GM06990 (cell line): ENCODE data around the gene C1orf21.

Experiments used
- DNase-seq: peaks from one replicate; pipeline ENCODE4 v3.0.0-alpha.2; 2011; ENCODE audit not compliant: insufficient read length; ENCODE audit errors: extremely low read depth
- H3K27me3 ChIP-seq: replicated peaks from 2 replicates; pipeline ENCODE4 v1.6.0; 2011; ENCODE audit warnings: low read length; ENCODE audit not compliant: control insufficient read depth, insufficient read depth
- H3K36me3 ChIP-seq: 2 replicates; pipeline ENCODE4 v1.5.1; 2011; ENCODE audit warnings: low read length; ENCODE audit not compliant: control insufficient read depth, insufficient read depth
- H3K4me3 ChIP-seq: replicated peaks from 2 replicates; pipeline ENCODE4 v1.5.1; 2011; ENCODE audit warnings: low read depth, mild to moderate bottlenecking, control low read depth, low read length
- TF ChIP-seq, protein P1 (sequence below): IDR thresholded peaks from 2 replicates; pipeline ENCODE4 v1.5.1; 2011; ENCODE audit warnings: low read length, control low read depth, mild to moderate bottlenecking, inconsistent platforms; ENCODE audit not compliant: insufficient read depth, poor library complexity, severe bottlenecking

C1orf21 gene

DNA sequence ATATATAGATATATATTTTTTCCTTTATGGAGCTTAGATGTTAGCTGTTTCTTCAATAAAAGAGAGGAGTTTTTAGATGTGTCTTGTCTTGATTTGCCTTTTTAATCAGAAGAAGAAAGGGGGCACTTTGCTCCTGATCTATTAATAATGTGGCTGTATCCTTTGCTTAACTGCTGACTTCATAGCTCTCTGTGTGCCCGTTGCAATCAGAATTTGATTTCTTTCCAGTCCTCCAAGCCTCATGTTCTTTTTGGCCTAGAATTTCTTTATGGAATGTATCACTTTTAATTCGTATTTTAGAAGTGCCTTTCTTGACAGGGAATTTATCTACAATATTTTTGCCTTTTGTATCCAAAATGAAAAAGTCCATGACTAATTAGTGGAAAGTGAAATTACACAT, 85.3 kb downstream of the C1orf21 start:
- DNase-seq = no peak
- H3K27me3 ChIP-seq = no peaks in the 10 kb centered on the region
- H3K4me3 ChIP-seq = no peak overlapping the region
- TF ChIP-seq, protein P1, sequence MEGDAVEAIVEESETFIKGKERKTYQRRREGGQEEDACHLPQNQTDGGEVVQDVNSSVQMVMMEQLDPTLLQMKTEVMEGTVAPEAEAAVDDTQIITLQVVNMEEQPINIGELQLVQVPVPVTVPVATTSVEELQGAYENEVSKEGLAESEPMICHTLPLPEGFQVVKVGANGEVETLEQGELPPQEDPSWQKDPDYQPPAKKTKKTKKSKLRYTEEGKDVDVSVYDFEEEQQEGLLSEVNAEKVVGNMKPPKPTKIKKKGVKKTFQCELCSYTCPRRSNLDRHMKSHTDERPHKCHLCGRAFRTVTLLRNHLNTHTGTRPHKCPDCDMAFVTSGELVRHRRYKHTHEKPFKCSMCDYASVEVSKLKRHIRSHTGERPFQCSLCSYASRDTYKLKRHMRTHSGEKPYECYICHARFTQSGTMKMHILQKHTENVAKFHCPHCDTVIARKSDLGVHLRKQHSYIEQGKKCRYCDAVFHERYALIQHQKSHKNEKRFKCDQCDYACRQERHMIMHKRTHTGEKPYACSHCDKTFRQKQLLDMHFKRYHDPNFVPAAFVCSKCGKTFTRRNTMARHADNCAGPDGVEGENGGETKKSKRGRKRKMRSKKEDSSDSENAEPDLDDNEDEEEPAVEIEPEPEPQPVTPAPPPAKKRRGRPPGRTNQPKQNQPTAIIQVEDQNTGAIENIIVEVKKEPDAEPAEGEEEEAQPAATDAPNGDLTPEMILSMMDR = no peak
- H3K36me3 ChIP-seq = no peaks in the 10 kb centered on the region

DNA sequence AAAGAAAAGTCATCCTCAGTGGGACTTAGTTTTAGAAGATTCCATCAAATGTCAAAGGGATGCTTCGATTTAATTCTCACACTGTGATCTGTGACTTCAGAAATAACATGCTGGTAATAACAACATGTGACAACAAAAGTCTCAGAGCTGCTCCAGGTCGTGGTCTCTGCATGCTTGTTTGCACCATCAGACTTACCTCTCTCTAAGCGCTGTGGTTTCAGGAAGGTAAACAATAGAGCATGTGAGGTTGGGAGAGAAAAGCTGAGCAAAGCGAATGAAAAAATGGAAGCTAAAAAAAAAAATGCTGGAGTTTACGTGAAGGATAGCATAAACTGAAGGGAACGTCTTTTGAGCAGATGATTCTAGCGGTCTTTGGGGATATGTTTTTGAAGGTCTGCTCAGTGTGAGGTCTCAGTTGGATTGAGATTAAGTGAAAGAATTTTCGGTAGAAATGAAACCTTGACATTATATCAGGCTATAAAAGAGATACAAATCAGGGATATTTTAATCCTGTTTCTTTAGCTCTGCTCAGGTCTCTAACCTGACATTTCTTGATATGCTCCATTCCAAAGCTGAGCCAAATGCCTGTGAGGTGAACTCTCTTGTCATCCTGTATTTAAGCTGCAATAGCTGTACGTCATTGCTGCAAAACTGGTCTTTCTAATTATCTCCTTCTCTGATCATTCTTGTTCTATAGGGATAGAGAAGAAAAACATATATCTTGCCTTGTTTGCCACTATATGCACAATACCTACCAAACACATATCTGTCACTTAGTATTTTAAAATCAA, 86.5 kb downstream of the C1orf21 start:
- Histone ChIP-seq H3K27me3 (no peaks in the 10 kb centered on the region), H3K36me3 (no peaks in the 10 kb centered on the region), H3K4me3 (no peak overlapping the region)
- DNase-seq = no peak
- TF ChIP-seq, protein P1 = no peak

DNA sequence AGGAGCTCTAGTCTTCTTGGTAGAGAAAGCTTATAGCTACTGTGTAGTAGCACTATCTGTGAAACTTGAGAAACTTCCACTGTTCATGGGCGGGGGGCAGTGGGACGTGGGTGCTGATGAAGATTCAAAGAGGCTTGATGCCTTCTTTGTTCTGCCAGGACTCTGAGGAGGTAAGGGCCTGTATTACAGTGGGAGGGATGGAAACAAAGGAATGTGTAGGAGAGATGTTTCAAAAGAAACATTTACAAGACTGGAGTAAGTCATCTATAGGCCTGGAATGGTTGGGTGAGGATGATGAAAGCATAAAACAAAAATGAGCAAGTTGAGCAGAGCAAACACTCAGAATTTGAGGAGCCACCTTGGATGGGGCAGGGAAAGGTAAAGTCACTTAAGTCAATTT, 89.4 kb downstream of the C1orf21 start:
- TF ChIP-seq, protein P1 = no peak
- no peak for DNase-seq
- no peaks in the 10 kb centered on the region for H3K27me3 ChIP-seq
- H3K4me3 ChIP-seq = no peak overlapping the region
- H3K36me3 ChIP-seq = no peaks in the 10 kb centered on the region

DNA sequence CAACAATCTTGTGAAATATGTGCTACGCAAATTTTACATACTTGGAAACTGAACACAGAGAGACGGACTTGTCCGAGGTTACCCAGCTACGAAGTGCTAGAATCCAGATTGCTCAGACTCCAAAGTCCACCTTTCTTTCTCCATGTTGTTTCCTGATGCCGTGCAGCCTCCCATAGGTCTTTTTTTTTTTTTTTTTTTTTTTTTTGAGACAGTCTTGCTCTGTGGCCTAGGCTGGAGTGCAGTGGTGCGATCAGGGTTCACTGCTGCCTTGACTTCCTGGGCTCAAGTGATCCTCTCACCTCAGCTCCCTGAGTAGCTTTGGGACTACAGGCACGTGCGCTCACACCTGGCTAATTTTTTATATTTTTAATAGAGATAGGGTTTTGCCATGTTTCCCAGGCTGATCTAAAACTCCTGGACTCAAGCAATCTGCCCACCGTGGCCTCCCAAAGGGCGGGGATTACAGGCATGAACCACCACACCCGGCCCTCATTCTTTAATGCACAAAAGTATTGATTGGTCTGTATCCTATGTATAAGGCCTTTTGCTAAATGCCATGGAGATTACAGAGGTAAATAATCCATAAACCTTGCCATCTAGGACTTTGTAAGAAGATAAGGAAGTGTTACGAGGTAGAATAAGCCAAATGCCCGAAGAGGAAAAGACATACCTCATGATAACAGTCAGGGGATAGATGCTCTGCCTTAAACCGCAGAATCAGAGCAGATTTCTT, 92.8 kb downstream of the C1orf21 start:
- H3K27me3 ChIP-seq = no peaks in the 10 kb centered on the region
- H3K36me3 ChIP-seq = no peaks in the 10 kb centered on the region
- TF ChIP-seq, protein P1 = no peak
- no peak overlapping the region for H3K4me3 ChIP-seq
- DNase-seq = no peak

DNA sequence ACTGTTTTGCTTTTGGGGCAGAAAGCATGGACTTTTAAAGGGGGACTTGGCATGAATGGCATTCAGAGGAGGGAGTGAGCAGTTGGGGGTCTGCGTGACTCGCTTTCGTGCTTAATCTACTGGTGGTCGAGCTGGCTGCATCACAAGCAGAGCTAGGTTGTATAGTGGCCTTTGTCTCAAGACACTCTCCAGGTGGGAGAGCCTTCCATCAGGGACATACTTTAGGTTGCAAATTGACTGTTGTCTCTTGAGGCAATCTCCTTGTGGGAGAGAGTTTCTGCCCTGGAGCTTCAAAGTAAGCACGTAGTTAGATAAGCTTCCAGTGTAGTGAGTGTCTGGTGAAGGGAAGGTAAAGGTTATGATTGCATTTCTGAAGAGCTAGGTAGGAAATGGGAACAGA, 93.9 kb downstream of the C1orf21 start:
- H3K4me3 ChIP-seq = no peak overlapping the region
- TF ChIP-seq, protein P1 = no peak
- H3K27me3 ChIP-seq = no peaks in the 10 kb centered on the region
- no peak for DNase-seq
- no peaks in the 10 kb centered on the region for H3K36me3 ChIP-seq
